Thyroid gland (tissue), 4 donors: Measurements from ENCODE around the gene LGALS8.

Experiments
- CTCF ChIP-seq, 6 experiments: fragments of 200-600 bp in 3 of 6; fragments of 450-650 bp in 3 of 6; sonication (generic) in 3 of 6; IDR thresholded peaks; one replicate each; pipeline ENCODE4 v1.5.1; 2016 to 2019; ENCODE audit warnings: antibody characterized with exemption in 6 of 6, mild to moderate bottlenecking in 2 of 6, inconsistent platforms in 1 of 6, moderate library complexity in 1 of 6
- POLR2A ChIP-seq, 2 donors: fragments of 450-650 bp; IDR thresholded peaks; one replicate each; pipeline ENCODE4 v1.6.1; 2017; ENCODE audit warnings: antibody characterized with exemption in 2 of 2, mild to moderate bottlenecking in 2 of 2, moderate library complexity in 1 of 2

- TF ChIP-seq CTCF (IDR thresholded peaks at IDR 0.05), result no peak
- TF ChIP-seq POLR2A (IDR thresholded peaks at IDR 0.05), result no peak
Measured at GRCh38 chr1:236541710-236542109, 17.9 kb downstream of the LGALS8 start.
